GM18873 (cell line): Measurements from ENCODE around the gene RAVER2.

ENCODE experiments used
- ATAC-seq: cut with Tn5 transposase; IDR thresholded peaks from one replicate; pipeline ENCODE4 v1.9.1; 2021; ENCODE audit warnings: mild to moderate bottlenecking, moderate library complexity, moderate number of reproducible peaks; ENCODE audit not compliant: unreplicated experiment, low FRiP score

RAVER2 gene

GRCh38 chr1:64872067-64872466 is 127.2 kb downstream of the RAVER2 start:
- ATAC-seq: no peak

- ATAC-seq: no peak
Measured at GRCh38 chr1:64873576-64873975, 128.7 kb downstream of the RAVER2 start.

GRCh38 chr1:64874666-64875065 is 129.8 kb downstream of the RAVER2 start:
- no peak for ATAC-seq

GRCh38 chr1:64875101-64875500 is 130.2 kb downstream of the RAVER2 start:
- ATAC-seq: no peak

GRCh38 chr1:64875606-64876005 is 130.7 kb downstream of the RAVER2 start:
- ATAC-seq: no peak

- no peak for ATAC-seq
Measured at GRCh38 chr1:64877151-64877550, 132.3 kb downstream of the RAVER2 start.

GRCh38 chr1:64877598-64877997 is 132.7 kb downstream of the RAVER2 start:
- no peak for ATAC-seq

- ATAC-seq: no peak
Measured at GRCh38 chr1:64878090-64878489, 133.2 kb downstream of the RAVER2 start.

GRCh38 chr1:64878931-64879611 is 134.2 kb downstream of the RAVER2 start:
- no peak for ATAC-seq

- ATAC-seq: no peak
Measured at GRCh38 chr1:64880449-64880848, 135.6 kb downstream of the RAVER2 start.

GRCh38 chr1:64881281-64881680 is 136.4 kb downstream of the RAVER2 start:
- ATAC-seq: no peak
